ENCODE data around the gene CFD.
"Not testable (repeated sequence)": the region's sequence is repeated elsewhere in the genome, so short reads cannot be mapped to it uniquely, and the experiment has no call there.

Gene CFD

GRCh38 chr19:872266-872951, 12.9 kb downstream of the CFD start:
- no peak for DNase-seq

GRCh38 chr19:873084-873483, 13.6 kb downstream of the CFD start:
- no peak for DNase-seq

GRCh38 chr19:873561-874041, 14.1 kb downstream of the CFD start:
- DNase-seq = no peak

- DNase-seq = no peak
Observed at GRCh38 chr19:875265-875879, 15.9 kb downstream of the CFD start.

GRCh38 chr19:876089-876488, 16.6 kb downstream of the CFD start:
- no peak for DNase-seq

- DNase-seq = no peak
Observed at GRCh38 chr19:876780-877314, 17.4 kb downstream of the CFD start.

- DNase-seq = not testable (repeated sequence)
Observed at GRCh38 chr19:877992-878660, 18.7 kb downstream of the CFD start.

GRCh38 chr19:878751-879561, 19.5 kb downstream of the CFD start:
- not testable (repeated sequence) for DNase-seq

- no peak for DNase-seq
Observed at GRCh38 chr19:879711-880438, 20.4 kb downstream of the CFD start.

GRCh38 chr19:881385-882071, 22.1 kb downstream of the CFD start:
- DNase-seq = no peak

- DNase-seq = no peak
Observed at GRCh38 chr19:882871-883497, 23.5 kb downstream of the CFD start.

GRCh38 chr19:883661-884211, 24.3 kb downstream of the CFD start:
- no peak for DNase-seq

GRCh38 chr19:884420-885211, 25.2 kb downstream of the CFD start:
- DNase-seq = no peak

- DNase-seq = no peak
Observed at GRCh38 chr19:885536-886224, 26.2 kb downstream of the CFD start.

GRCh38 chr19:887072-887471, 27.6 kb downstream of the CFD start:
- DNase-seq = no peak

GRCh38 chr19:887599-887998, 28.1 kb downstream of the CFD start:
- no peak for DNase-seq

- no peak for DNase-seq
Observed at GRCh38 chr19:888581-889385, 29.3 kb downstream of the CFD start.

GRCh38 chr19:889662-890295, 30.3 kb downstream of the CFD start:
- DNase-seq = no peak
